AG04449 (cell line): ENCODE data around the gene CREG2.
"Not testable (repeated sequence)": the region's sequence is repeated elsewhere in the genome, so short reads cannot be mapped to it uniquely, and the experiment has no call there.

Experiments used
- CTCF ChIA-PET: fragments of 350-600 bp; formaldehyde crosslinking; extraction: SDS; loops from one replicate; lab custom pipeline; 2021; ENCODE audit warnings: antibody characterized with exemption; lab: Yijun Ruan, JAX
- POLR2A ChIA-PET: fragments of 400-600, 350-600 bp; formaldehyde crosslinking; extraction: SDS; loops from one replicate; lab custom pipeline; 2020; ENCODE audit warnings: antibody characterized with exemption, inconsistent platforms; lab: Yijun Ruan, JAX
- DNase-seq: peaks from one replicate; pipeline ENCODE4 v3.0.0-alpha.2; 2010; ENCODE audit warnings: low read depth, low spot score
- H3K4me3 ChIP-seq: 2 replicates; pipeline ENCODE4 v1.5.1; 2011; ENCODE audit warnings: low read depth, mild to moderate bottlenecking, control low read depth, low read length
- CTCF ChIP-seq: IDR thresholded peaks from one replicate; pipeline ENCODE4 v1.5.1; 2011; ENCODE audit warnings: mild to moderate bottlenecking, moderate library complexity, low read length, control low read depth, inconsistent platforms; ENCODE audit not compliant: insufficient read depth; ENCODE audit errors: missing control alignments

The CREG2 gene

GRCh38 chr2:101354420-101355311, 32.6 kb downstream of the CREG2 start:
- CTCF ChIA-PET: interaction anchor here (1.7 to 8.4 kb wide), 2 partner anchors 16 to 32 kb away, joined by 4 to 102 read pairs; partner anchors contain the start of gene CREG2
- H3K4me3 ChIP-seq: no peak overlapping the region
- TF ChIP-seq CTCF: no peak
- POLR2A ChIA-PET: no interaction called here
- no peak for DNase-seq

- CTCF ChIA-PET: interaction anchor here (8.4 kb wide), 1 partner anchor 14 kb away, joined by 102 read pairs; no protein-coding TSS in a partner anchor
Measured at GRCh38 chr2:101352631-101353030, 34.7 kb downstream of the CREG2 start.

GRCh38 chr2:101351207-101351606, 36.1 kb downstream of the CREG2 start:
- CTCF ChIA-PET: interaction anchor here (0.9 to 8.4 kb wide), 10 partner anchors 11 to 75 kb away, joined by 3 to 102 read pairs (median 4); partner anchors contain the start of gene CREG2

More at GRCh38 chr2:101352631-101353030, 34.7 kb downstream of the CREG2 start:
- H3K4me3 ChIP-seq, DNase-seq, POLR2A ChIA-PET: not testable (repeated sequence)

GRCh38 chr2:101349893-101350662, 37.2 kb downstream of the CREG2 start:
- DNase-seq: no peak
- CTCF ChIA-PET: interaction anchor here (0.5 to 8.4 kb wide), 18 partner anchors 8 to 482 kb away, joined by 3 to 102 read pairs (median 4); partner anchors contain the start of gene CREG2
- POLR2A ChIA-PET: interaction anchor here (0.6 kb wide), 1 partner anchor 57 kb away, joined by 3 read pairs; no protein-coding TSS in a partner anchor

More at GRCh38 chr2:101351207-101351606, 36.1 kb downstream of the CREG2 start:
- POLR2A ChIA-PET: no interaction called here
- no peak for TF ChIP-seq CTCF
- DNase-seq: no peak
- no peak overlapping the region for H3K4me3 ChIP-seq

GRCh38 chr2:101348883-101349282, 38.4 kb downstream of the CREG2 start:
- no peak overlapping the region for H3K4me3 ChIP-seq
- CTCF ChIA-PET: interaction anchor here (0.7 to 8.4 kb wide), 6 partner anchors 9 to 71 kb away, joined by 3 to 102 read pairs (median 6); partner anchors contain the start of gene CREG2
- no peak for DNase-seq
- TF ChIP-seq CTCF: no peak
- POLR2A ChIA-PET: no interaction called here

More at GRCh38 chr2:101349893-101350662, 37.2 kb downstream of the CREG2 start:
- H3K4me3 ChIP-seq: no peak overlapping the region
- TF ChIP-seq CTCF: peak; percentile 42

GRCh38 chr2:101346909-101347308, 40.4 kb downstream of the CREG2 start:
- no peak overlapping the region for H3K4me3 ChIP-seq
- no peak for TF ChIP-seq CTCF
- no peak for DNase-seq
- CTCF ChIA-PET: interaction anchor here (0.6 to 3.8 kb wide), 3 partner anchors 11 to 71 kb away, joined by 3 to 15 read pairs (median 3); partner anchors contain the start of gene CREG2
- POLR2A ChIA-PET: no interaction called here
